Endodermal cell (in vitro differentiated cells): ENCODE measurements around the gene CCT6B. TPM values are rescaled to one million over a fixed set of nuclear protein-coding genes. Genes with fewer than 3 reads are reported as not detected.

Source experiments
- DNase-seq: peaks from one replicate; pipeline ENCODE4 v3.0.0-alpha.2; 2017
- H3K27ac ChIP-seq: 2 replicates; pipeline ENCODE4 v1.5.1; 2013; ENCODE audit warnings: mild to moderate bottlenecking, low read depth, low read length, moderate library complexity
- H3K27me3 ChIP-seq: 2 replicates; pipeline ENCODE4 v1.6.1; 2013; ENCODE audit warnings: mild to moderate bottlenecking, low read length, moderate library complexity; ENCODE audit not compliant: insufficient read depth, control insufficient read depth, poor library complexity, severe bottlenecking
- H3K36me3 ChIP-seq: 2 replicates; pipeline ENCODE4 v1.7.0; 2013; ENCODE audit warnings: mild to moderate bottlenecking, low read length, moderate library complexity; ENCODE audit not compliant: control insufficient read depth, insufficient read depth
- H3K4me1 ChIP-seq: one replicate; pipeline ENCODE4 v1.7.0; 2013; ENCODE audit warnings: low read length; ENCODE audit not compliant: control insufficient read depth, insufficient read depth
- H3K4me3 ChIP-seq: 2 replicates; pipeline ENCODE4 v1.5.1; 2013; ENCODE audit warnings: mild to moderate bottlenecking, low read length, moderate library complexity
- H3K9ac ChIP-seq: 2 replicates; pipeline ENCODE4 v1.6.1; 2013; ENCODE audit warnings: mild to moderate bottlenecking, low read length, moderate library complexity; ENCODE audit not compliant: poor library complexity, severe bottlenecking; ENCODE audit errors: extremely low read depth
- H3K9me3 ChIP-seq: 2 replicates; pipeline ENCODE4 v1.6.1; 2013; ENCODE audit warnings: mild to moderate bottlenecking, low read length, moderate library complexity; ENCODE audit not compliant: control insufficient read depth
- H3K27ac Mint-ChIP-seq: 2 replicates; pipeline ENCODE4 v1.8.0; 2020; ENCODE audit warnings: mixed read lengths
- H3K27me3 Mint-ChIP-seq: 2 replicates; pipeline ENCODE4 v1.8.0; 2021; ENCODE audit warnings: mild to moderate bottlenecking, mixed read lengths; ENCODE audit not compliant: insufficient read depth
- H3K36me3 Mint-ChIP-seq: 2 replicates; pipeline ENCODE4 v1.8.0; 2020; ENCODE audit warnings: low read depth, mixed read lengths
- H3K4me1 Mint-ChIP-seq: 2 replicates; pipeline ENCODE4 v1.8.0; 2020; ENCODE audit warnings: mixed read lengths
- H3K4me3 Mint-ChIP-seq: 2 replicates; pipeline ENCODE4 v1.8.0; 2020; ENCODE audit warnings: mild to moderate bottlenecking, moderate library complexity, mixed read lengths
- H3K9me3 Mint-ChIP-seq: 2 replicates; pipeline ENCODE4 v1.8.0; 2020; ENCODE audit warnings: mild to moderate bottlenecking, mixed read lengths
- WGBS, 2 experiments: methylation state at CpG; one replicate each; pipeline versions ENCODE4 v1.1.5 to v1.1.7; 2013; ENCODE audit warnings: missing lambda C conversion rate in 2 of 2, mixed read lengths in 1 of 2; ENCODE audit not compliant: insufficient coverage in 1 of 2, insufficient read length in 1 of 2; 5-methylcytosine and 5-hydroxymethylcytosine counted together
- total RNA-seq, 2 donors: library from RNA; stranded (reverse); fragmentation: NEBNext Ultra II Directional in 1 of 2; extraction: Animal tissue kit (Norgen Biotek cat#: 25700) in 1 of 2; gene quantifications; 2 replicates in 1 of 2; 3 replicates in 1 of 2; pipeline ENCODE4 v1.2.1, GENCODE V29; 2021
- TF ChIP-seq, protein P1 (sequence below): fragments of 200-600 bp; sonication (generic); conservative IDR thresholded peaks from 2 replicates; pipeline ENCODE4 v1.5.0; 2021; ENCODE audit warnings: antibody characterized with exemption, mild to moderate bottlenecking

The CCT6B gene
- total RNA-seq, 2 donors from 2014 or later, result 0.88 to 2.8 TPM

DNA sequence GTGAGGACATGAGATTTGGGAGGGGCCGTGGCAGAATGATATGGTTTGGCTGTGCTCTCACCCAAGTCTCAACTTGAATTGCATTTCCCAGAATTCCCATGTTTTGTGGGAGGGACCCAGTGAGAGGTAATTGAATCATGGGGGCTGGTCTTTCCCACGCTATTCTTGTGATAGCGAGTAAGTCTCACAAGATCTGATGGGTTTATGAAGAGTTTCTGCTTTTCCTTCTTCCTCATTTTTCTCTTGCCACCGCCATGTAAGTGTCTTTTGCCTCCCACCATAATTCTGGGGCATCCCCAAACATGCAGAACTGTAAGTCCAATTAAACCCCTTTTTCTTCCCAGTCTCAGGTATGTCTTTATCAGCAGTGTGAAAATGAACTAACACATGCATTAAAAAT is 40.6 kb downstream of the CCT6B start:
- Mint-ChIP-seq H3K4me3 (no peak overlapping the region), H3K36me3 (no peaks in the 10 kb centered on the region), H3K27me3 (peaks cover 2% of the 10 kb centered on the region), H3K9me3 (no peaks in the 10 kb centered on the region), H3K4me1 (no peaks in the 10 kb centered on the region), H3K27ac (no peak overlapping the region)
- H3K27me3 ChIP-seq, result peaks cover 7% of the 10 kb centered on the region
- H3K36me3 ChIP-seq, result no peaks in the 10 kb centered on the region
- H3K4me1 ChIP-seq, result no peaks in the 10 kb centered on the region
- 93% methylated on average over 4 of the region's 4 CpGs for WGBS, 2 experiments
- no peak overlapping the region for H3K27ac ChIP-seq
- H3K9me3 ChIP-seq, result no peaks in the 10 kb centered on the region
- H3K4me3 ChIP-seq, result no peak overlapping the region
- TF ChIP-seq, protein P1, sequence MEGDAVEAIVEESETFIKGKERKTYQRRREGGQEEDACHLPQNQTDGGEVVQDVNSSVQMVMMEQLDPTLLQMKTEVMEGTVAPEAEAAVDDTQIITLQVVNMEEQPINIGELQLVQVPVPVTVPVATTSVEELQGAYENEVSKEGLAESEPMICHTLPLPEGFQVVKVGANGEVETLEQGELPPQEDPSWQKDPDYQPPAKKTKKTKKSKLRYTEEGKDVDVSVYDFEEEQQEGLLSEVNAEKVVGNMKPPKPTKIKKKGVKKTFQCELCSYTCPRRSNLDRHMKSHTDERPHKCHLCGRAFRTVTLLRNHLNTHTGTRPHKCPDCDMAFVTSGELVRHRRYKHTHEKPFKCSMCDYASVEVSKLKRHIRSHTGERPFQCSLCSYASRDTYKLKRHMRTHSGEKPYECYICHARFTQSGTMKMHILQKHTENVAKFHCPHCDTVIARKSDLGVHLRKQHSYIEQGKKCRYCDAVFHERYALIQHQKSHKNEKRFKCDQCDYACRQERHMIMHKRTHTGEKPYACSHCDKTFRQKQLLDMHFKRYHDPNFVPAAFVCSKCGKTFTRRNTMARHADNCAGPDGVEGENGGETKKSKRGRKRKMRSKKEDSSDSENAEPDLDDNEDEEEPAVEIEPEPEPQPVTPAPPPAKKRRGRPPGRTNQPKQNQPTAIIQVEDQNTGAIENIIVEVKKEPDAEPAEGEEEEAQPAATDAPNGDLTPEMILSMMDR, result no peak
- no peak for DNase-seq
- no peak overlapping the region for H3K9ac ChIP-seq

GRCh38 chr17:34917381-34917780 is 43.9 kb downstream of the CCT6B start:
- Mint-ChIP-seq H3K36me3 (no peaks in the 10 kb centered on the region), H3K27ac (no peak overlapping the region), H3K9me3 (no peaks in the 10 kb centered on the region), H3K27me3 (peaks cover 2% of the 10 kb centered on the region), H3K4me1 (no peaks in the 10 kb centered on the region), H3K4me3 (no peak overlapping the region)
- no peaks in the 10 kb centered on the region for H3K36me3 ChIP-seq
- 100% methylated on average over 1 of the region's 1 CpG for WGBS, 2 experiments
- H3K27ac ChIP-seq, result no peak overlapping the region
- TF ChIP-seq, protein P1, result no peak
- H3K9me3 ChIP-seq, result no peaks in the 10 kb centered on the region
- H3K27me3 ChIP-seq, result peaks cover 7% of the 10 kb centered on the region
- no peaks in the 10 kb centered on the region for H3K4me1 ChIP-seq
- H3K4me3 ChIP-seq, result no peak overlapping the region
- H3K9ac ChIP-seq, result no peak overlapping the region
- no peak for DNase-seq

DNA sequence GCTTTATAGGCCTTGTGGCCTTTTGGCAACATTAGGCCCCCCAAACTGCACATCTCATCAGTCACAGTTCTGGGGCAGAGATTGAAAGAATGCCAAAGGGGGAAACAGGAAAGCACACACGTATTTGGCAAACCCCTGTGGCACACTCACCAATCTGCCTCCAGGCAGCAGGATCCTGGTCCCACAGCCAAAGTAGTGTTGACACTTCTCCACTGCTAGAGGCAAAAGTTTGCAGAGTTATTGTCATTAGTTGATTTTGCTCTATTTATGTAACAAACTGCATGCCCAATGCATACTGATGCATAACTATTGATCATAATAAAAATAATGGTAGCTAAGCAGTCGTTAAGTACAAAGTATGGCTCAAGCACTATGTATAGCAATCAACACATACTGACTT is 45.1 kb downstream of the CCT6B start:
- H3K4me1 ChIP-seq, result no peaks in the 10 kb centered on the region
- peaks cover 7% of the 10 kb centered on the region for H3K27me3 ChIP-seq
- H3K27ac ChIP-seq, result no peak overlapping the region
- no peak for DNase-seq
- TF ChIP-seq, protein P1, result no peak
- Mint-ChIP-seq H3K9me3 (no peaks in the 10 kb centered on the region), H3K27me3 (peaks cover 4% of the 10 kb centered on the region), H3K36me3 (no peaks in the 10 kb centered on the region), H3K27ac (no peak overlapping the region), H3K4me3 (no peak overlapping the region), H3K4me1 (no peaks in the 10 kb centered on the region)
- no peak overlapping the region for H3K4me3 ChIP-seq
- no peaks in the 10 kb centered on the region for H3K36me3 ChIP-seq
- no peak overlapping the region for H3K9ac ChIP-seq
- 64% methylated on average over 1 of the region's 2 CpGs; no CpG with 5 or more reads in 1 of the 2 experiments for WGBS, 2 experiments
- no peaks in the 10 kb centered on the region for H3K9me3 ChIP-seq
